Esophagus squamous epithelium (tissue), 5 donors: ENCODE data around the gene SYNPR. TPM values are rescaled to one million over a fixed set of nuclear protein-coding genes. Genes with fewer than 3 reads are reported as not detected.

ENCODE experiments used
- DNase-seq: peaks from one replicate; lab custom pipeline; 2025; lab: John Stamatoyannopoulos, UW
- H3K27ac ChIP-seq, 4 donors: fragments of 200-600 bp; sonication (generic); one replicate each; pipeline ENCODE4 v1.5.1; 2016 to 2019; ENCODE audit warnings: mild to moderate bottlenecking in 1 of 4
- H3K27me3 ChIP-seq, 4 donors: fragments of 200-600 bp; sonication (generic); 1 replicate in 3 of 4; 2 replicates in 1 of 4; pipeline versions ENCODE4 v1.5.1 to v1.6.0; 2017 to 2021; ENCODE audit warnings: antibody characterized with exemption in 1 of 4
- H3K36me3 ChIP-seq, 3 donors: fragments of 200-600 bp; sonication (generic); one replicate each; pipeline ENCODE4 v1.5.1; 2016 to 2019
- H3K4me1 ChIP-seq, 3 donors: fragments of 200-600 bp; sonication (generic); one replicate each; pipeline ENCODE4 v1.5.1; 2017 to 2019
- H3K4me3 ChIP-seq, 4 donors: fragments of 200-600 bp; sonication (generic); 1 replicate in 3 of 4; 2 replicates in 1 of 4; pipeline ENCODE4 v1.5.1; 2016 to 2019; ENCODE audit warnings: mild to moderate bottlenecking in 2 of 4, moderate library complexity in 1 of 4
- H3K9me3 ChIP-seq, 3 donors: fragments of 200-600 bp; sonication (generic); one replicate each; pipeline ENCODE4 v1.5.1; 2016 to 2019
- CTCF ChIP-seq, 6 experiments: fragments of 450-650 bp in 4 of 6; fragments of 200-600 bp in 2 of 6; sonication (generic) in 2 of 6; IDR thresholded peaks; one replicate each; pipeline ENCODE4 v1.5.1; 2016 to 2019; ENCODE audit warnings: antibody characterized with exemption in 6 of 6, mild to moderate bottlenecking in 4 of 6, moderate library complexity in 4 of 6
- POLR2A ChIP-seq, 4 donors: fragments of 450-650 bp; IDR thresholded peaks; one replicate each; pipeline ENCODE4 v1.6.1; 2017; ENCODE audit warnings: antibody characterized with exemption in 4 of 4, mild to moderate bottlenecking in 4 of 4, moderate library complexity in 3 of 4
- WGBS, 2 donors: methylation state at CpG; one replicate each; pipeline ENCODE4 v1.1.5; 2018; 5-methylcytosine and 5-hydroxymethylcytosine counted together
- intact Hi-C: fragments of 100-400 bp; cut with DNase I; formaldehyde crosslinking; loops from one replicate; pipeline ENCODE4 v1.15.0; 2022
- total RNA-seq, 4 donors: library from RNA; depleted of rRNA; stranded (reverse); fragments of >200 nt; gene quantifications; one replicate each; pipeline ENCODE4 v1.1.0, GENCODE V29; 2016
- donor health status: DM: yes; HTN: yes; CAD: no.

The SYNPR gene
- total RNA-seq, 4 donors from 2014 or later, result not detected

- WGBS, 2 donors, result 59 to 66% methylated on average over 1 of the region's 1 CpG
- intact Hi-C loops, result no loop called here
- Histone ChIP-seq H3K27me3 (no peaks in the 10 kb centered on the region), H3K9me3 (no peaks in the 10 kb centered on the region), H3K4me1 (no peaks in the 10 kb centered on the region), H3K36me3 (no peaks in the 10 kb centered on the region), H3K4me3 (no peak overlapping the region), H3K27ac (no peak overlapping the region)
- DNase-seq, result no peak
- TF ChIP-seq POLR2A (IDR thresholded peaks at IDR 0.05) (no peak), CTCF (IDR thresholded peaks at IDR 0.05) (no peak)
These were observed 260.8 kb downstream of the SYNPR start for GRCh38 chr3:63538919-63539318.

- no peaks in the 10 kb centered on the region for H3K27me3 ChIP-seq
- H3K4me3 ChIP-seq, result no peak overlapping the region
- peaks cover 0 to 3% (median 0%) of the 10 kb centered on the region in 3 donors for H3K4me1 ChIP-seq
- no peak for DNase-seq
- intact Hi-C loops, result no loop called here
- no peaks in the 10 kb centered on the region for H3K9me3 ChIP-seq
- H3K36me3 ChIP-seq, result no peaks in the 10 kb centered on the region
- no peak for TF ChIP-seq CTCF (IDR thresholded peaks at IDR 0.05)
- no peak for TF ChIP-seq POLR2A (IDR thresholded peaks at IDR 0.05)
- no peak overlapping the region for H3K27ac ChIP-seq
- 63 to 76% methylated on average over 1 of the region's 1 CpG for WGBS, 2 donors
These were observed 277.7 kb downstream of the SYNPR start for GRCh38 chr3:63555767-63556166.

GRCh38 chr3:63556401-63556800 lies 278.3 kb downstream of the SYNPR start:
- Histone ChIP-seq H3K27me3 (no peaks in the 10 kb centered on the region), H3K27ac (no peak overlapping the region), H3K4me1 (peaks cover 0 to 3% (median 0%) of the 10 kb centered on the region in 3 donors), H3K36me3 (no peaks in the 10 kb centered on the region), H3K4me3 (no peak overlapping the region), H3K9me3 (no peaks in the 10 kb centered on the region)
- DNase-seq, result no peak
- 73 to 79% methylated on average over 9 of the region's 9 CpGs for WGBS, 2 donors
- intact Hi-C loops, result no loop called here
- TF ChIP-seq POLR2A (IDR thresholded peaks at IDR 0.05), result no peak
- TF ChIP-seq CTCF (IDR thresholded peaks at IDR 0.05), result no peak

- intact Hi-C loops, result no loop called here
- Histone ChIP-seq H3K4me3 (no peak overlapping the region), H3K27ac (no peak overlapping the region), H3K4me1 (peaks cover 0 to 3% (median 0%) of the 10 kb centered on the region in 3 donors), H3K36me3 (no peaks in the 10 kb centered on the region), H3K9me3 (no peaks in the 10 kb centered on the region), H3K27me3 (no peaks in the 10 kb centered on the region)
- DNase-seq, result no peak
- TF ChIP-seq CTCF (IDR thresholded peaks at IDR 0.05) (no peak), POLR2A (IDR thresholded peaks at IDR 0.05) (no peak)
These were observed 279.8 kb downstream of the SYNPR start for GRCh38 chr3:63557912-63558311.

- no peak overlapping the region for H3K27ac ChIP-seq
- H3K36me3 ChIP-seq, result no peaks in the 10 kb centered on the region
- H3K27me3 ChIP-seq, result no peaks in the 10 kb centered on the region
- no peaks in the 10 kb centered on the region for H3K9me3 ChIP-seq
- H3K4me1 ChIP-seq, result peaks cover 0 to 3% (median 0%) of the 10 kb centered on the region in 3 donors
- intact Hi-C loops, result no loop called here
- no peak for TF ChIP-seq POLR2A (IDR thresholded peaks at IDR 0.05)
- no peak for TF ChIP-seq CTCF (IDR thresholded peaks at IDR 0.05)
- no peak overlapping the region for H3K4me3 ChIP-seq
- 17 to 36% methylated on average over 2 of the region's 2 CpGs for WGBS, 2 donors
- no peak for DNase-seq
These were observed 281.8 kb downstream of the SYNPR start for GRCh38 chr3:63559884-63560283.
